ENCODE data around the gene C18orf63.

The C18orf63 gene

GRCh38 chr18:74282755-74283554, 32.7 kb upstream of the C18orf63 start:
- no peak for TF ChIP-seq CTCF (IDR thresholded peaks at IDR 0.05)

- no peak for TF ChIP-seq CTCF (IDR thresholded peaks at IDR 0.05)
These were observed 32.0 kb upstream of the C18orf63 start for GRCh38 chr18:74283646-74284045.

GRCh38 chr18:74284191-74284979, 31.3 kb upstream of the C18orf63 start:
- no peak for TF ChIP-seq CTCF (IDR thresholded peaks at IDR 0.05)

GRCh38 chr18:74284980-74285355, 30.7 kb upstream of the C18orf63 start:
- no peak for TF ChIP-seq CTCF (IDR thresholded peaks at IDR 0.05)

- TF ChIP-seq CTCF (IDR thresholded peaks at IDR 0.05) = no peak
These were observed 29.4 kb upstream of the C18orf63 start for GRCh38 chr18:74286106-74286855.

GRCh38 chr18:74286856-74287255, 28.8 kb upstream of the C18orf63 start:
- TF ChIP-seq CTCF (IDR thresholded peaks at IDR 0.05) = no peak

GRCh38 chr18:74288041-74288440, 27.6 kb upstream of the C18orf63 start:
- TF ChIP-seq CTCF (IDR thresholded peaks at IDR 0.05) = no peak
